NCI-H146 treated with DMSO at 0.1 percent for 48 hours (cell line): Measurements from ENCODE around the gene C2orf49.

Source experiments
- DNase-seq: peaks from one replicate; lab custom pipeline; 2025; ENCODE audit not compliant: unreplicated experiment; lab: John Stamatoyannopoulos, UW

C2orf49 gene

DNA sequence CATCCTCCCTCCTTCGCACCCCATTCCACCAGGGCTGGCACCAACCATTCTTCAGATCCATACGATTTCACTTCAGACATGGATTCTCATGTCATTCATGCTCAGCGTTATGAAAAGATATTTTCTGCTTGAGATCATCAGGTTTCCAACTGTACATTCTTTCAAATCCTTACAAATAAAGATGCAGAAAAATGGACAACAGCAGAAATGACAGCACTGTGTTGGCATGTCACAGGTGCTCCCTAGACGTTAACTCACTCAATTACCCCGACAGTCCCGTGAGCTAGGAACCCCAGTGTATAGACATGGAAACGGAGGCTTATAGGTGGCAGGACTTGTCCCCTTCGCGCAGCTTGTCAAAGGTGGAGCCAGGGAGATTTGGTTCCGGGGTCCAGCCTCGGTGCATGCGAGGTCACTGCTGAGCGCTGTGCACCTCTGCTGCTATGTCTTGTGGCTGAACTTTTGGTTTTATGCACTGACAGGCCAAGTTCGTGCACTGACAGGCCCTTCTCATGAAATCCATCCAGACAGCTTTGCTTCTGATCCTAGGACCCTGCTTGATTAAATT, 43.8 kb downstream of the C2orf49 start:
- no peak for DNase-seq

DNA sequence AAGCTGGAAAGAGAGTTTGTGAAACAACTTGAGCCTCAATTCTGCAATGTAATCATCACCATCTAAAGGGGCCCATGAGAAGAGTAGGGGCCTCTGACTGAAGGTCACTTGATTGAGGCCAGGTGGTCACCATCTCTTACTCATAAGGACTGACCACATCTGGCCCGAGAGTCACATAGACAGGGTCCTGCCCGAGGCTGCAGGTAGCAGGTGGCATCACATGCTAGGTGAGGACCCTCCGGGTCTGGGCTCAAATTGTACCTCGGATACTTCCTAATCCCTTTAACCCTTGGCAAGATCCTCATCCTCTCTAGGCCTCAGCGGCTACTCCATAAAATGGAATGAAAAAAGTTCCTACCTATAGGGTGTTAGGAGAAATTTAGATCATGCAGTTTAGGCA, 44.8 kb downstream of the C2orf49 start:
- no peak for DNase-seq

DNA sequence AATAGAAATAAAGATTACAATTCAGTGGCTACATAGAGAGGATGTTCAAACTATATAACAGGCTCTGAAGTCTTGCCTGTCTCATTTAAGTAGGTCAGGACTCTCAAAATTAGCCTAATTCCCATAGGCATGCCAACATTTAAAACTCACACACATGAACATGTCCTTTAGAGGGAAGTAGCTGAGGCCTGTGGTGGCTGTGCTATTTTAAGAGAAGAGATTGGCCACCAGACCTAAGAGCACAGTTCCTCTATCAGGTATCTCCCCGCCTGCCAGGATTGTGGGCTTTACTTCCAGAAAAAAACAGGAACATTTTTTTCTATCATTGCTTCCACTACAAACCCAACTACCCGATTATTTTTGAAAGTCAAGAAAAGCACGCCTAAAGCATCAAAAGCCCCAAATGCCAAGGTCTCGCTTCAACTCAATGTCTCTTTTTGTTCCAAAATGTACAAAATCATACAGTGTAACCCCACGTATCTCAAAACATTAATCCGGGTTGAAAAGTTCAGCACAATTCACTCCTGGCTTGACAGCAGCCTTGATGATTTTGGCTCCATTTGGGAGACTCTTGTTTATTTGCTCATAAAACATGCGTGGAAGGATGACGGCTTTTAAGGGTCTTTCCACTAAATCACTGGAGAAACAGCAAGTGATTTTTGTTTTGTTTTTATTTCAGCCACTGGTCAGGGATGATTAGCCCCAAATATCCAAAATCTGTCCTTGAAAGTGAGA, 46.3 kb downstream of the C2orf49 start:
- no peak for DNase-seq

DNA sequence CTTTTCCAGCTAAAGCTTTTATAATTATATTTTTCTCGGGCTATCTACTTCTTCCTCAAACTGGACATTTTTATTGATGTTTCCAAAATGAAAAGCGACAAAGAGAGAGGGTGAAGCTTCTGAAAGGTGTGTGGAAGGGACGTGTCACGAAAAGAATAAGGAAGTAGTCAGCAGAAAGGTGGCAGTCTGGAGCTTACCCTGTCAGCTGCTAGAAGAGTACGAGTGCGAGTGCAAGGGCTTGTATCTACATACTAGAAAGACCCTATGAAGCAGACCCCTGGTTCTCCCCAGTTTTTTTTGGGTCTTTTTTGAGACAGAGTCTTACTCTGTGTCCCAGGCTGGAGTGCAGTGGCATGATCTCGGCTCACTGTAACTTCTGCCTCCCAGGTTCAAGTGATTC, 46.9 kb downstream of the C2orf49 start:
- no peak for DNase-seq

DNA sequence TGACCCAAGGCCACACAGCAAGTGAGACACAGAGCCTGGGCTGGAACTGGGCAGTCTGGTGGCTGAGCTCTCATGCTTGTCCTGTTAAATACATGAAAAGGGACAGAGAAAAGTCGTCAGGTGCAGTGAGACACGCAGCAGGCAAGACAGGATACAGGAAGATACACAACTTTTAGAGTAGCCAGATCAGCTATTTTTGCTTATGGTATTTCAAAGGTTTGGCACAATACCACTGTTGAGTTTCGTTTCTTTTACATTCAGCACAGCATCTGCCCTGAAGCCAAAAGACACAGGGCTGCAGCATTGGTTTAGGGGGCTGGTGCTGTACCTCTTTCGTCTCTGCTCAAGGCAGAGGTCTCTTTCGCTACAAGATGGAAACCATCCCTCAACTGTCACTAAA, 47.5 kb downstream of the C2orf49 start:
- no peak for DNase-seq

DNA sequence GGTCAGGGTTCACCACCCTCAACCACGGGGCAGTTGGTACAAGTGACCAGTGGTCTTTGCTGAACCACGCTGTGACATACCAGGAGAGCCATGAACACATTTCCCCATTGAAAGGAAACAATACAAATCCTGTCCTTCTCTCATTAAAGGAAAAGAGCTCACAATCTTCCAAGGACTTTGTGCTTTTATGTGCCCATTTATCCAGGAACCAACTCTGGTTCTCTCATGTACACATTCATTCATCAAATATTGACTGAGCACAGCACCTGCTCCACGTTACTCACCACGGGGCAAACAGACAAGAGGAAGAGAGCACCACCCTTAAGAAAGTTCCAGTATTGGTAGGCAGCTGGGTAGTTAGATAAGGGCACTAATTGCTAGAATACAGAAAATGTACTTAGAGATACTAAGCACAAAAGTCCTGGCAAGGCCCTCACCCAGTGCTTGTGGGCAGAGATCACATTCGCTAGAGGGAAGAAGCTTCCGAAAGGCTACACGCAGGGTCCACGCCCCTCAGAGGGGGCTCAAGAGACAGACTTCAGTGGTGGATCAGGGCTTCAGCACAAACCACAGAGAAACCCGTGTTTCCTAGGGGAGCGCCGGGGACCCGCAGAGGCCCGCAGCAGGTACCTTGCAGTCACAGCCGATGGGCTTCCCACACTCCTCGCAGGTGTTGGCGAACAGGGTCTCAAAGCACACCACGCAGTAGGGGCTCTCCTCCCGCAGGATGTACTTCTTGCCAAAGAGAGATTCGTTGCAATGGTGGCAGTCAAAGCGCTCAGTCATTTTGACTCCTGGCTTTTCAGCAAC, 48.6 kb downstream of the C2orf49 start:
- no peak for DNase-seq

DNA sequence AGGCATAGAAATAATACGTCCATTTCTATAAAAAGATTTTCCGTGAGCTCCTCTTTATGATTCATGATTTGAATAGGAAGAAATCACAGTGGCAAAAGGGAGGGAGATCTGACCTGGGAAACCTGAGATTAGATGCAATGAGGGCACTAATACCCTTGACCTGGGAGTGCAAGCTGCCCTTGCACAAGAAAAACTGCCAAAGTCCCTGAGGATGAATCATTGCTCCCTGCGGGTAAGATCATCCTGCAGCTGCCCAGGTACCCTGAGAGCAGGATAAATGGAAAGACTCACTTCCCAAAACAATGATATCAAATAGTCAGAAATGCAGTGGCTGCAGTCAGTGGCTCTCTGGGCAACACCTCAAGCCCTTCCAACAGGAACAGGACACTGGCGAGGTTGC, 49.9 kb downstream of the C2orf49 start:
- no peak for DNase-seq

DNA sequence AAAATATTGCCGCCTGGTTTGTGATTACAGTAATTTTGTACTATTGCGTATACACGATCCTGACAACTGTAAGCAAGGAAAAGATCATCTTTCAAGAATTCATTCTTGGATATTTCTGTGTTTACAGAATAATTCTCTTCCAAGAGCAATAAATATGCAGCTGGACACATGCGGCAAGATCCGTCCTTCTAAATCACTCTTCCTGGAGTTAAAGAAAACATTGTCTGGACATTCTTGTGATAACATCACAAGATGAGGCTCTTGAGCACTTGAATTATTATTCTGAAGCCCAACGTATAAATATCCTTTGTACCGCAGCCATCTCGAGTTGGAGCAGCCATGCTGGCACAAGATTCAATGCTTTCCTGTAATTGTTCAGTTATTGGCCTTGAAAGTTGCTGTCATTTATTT, 51.6 kb downstream of the C2orf49 start:
- DNase-seq = no peak

DNA sequence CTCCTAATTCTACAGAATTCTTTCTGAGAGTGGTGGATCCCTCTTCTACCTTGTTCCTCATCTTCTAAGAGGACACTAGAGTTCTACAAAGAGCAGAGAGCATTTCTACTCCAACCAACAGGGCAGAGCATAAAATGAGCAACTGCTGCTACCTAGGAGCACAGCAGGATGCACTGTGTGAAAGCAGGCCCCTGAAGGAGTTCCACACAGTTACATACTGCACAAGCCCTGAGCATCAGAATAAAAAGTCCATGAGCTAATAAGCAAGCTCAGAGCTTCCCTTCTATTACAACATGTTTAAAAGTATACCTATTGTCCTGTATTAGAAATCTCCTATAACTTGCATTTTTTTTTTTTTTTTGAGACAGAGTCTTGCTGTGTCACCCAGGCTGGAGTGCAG, 53.1 kb downstream of the C2orf49 start:
- DNase-seq = no peak

DNA sequence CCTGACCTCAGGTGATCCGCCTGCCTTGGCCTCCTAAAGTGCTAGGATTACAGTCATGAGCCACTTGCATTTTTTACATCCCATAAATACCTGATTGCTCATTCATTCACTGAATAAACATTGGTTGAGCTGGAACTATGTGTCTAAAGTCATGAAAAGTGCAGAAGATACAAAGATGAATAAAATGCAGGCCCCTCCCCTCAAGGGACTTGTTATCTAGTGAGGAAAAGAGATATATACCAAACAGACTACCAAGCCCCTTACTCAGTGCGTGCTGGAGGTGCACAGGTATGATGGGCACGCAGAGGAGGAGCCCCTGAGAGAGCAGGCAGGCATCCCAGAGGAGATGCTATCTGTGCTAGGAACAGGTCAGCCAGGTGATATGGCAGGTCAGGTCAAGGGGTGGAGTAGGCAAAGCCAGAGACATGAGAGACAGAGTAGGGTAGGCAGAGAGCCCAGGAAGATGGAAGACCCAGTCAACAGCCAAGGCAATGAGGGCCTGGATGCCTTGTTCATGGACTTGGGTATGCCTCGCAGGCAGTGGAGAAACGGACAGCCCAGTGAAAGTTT, 53.8 kb downstream of the C2orf49 start:
- DNase-seq = no peak

DNA sequence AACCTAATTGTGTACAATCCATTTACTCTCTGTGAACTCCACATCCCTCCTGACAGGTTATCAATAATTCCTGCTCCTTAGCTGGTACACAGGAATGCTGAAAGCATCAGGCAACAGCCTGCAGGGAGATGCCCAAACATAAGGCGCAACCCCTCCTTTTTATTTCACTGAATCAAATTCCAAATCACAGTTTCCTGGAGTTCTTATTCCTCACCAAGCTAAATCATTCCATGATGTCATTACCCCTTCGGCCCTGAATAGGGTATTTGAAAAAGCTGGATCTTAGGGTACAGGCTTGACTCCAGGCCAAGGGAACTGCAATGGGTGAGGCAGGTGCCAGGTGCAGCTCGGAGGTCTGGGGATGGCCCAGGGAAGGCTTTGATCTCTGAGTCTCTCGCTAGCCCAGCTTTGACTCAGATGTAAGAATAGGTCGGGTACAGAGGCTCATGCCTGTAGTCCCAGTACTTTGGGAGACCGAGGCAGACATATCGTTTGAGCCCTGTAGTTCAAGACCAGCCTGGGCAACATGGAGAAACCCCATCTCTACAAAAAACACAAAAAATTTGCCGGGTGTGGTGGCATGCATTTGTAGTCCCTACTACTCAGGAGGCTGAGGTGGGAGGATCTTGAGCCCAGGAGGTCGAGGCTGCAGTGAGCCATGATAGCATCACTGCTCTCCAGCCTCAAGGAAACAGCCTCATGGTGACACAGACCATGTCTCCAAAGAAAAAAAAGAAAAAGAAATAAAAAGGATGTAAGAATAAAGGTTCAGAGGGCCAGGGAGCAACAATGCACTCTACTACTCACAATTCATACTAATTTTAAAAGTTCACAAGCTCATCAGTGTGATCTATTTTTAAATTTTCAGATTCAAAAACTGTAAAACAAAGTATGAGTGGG, 54.7 kb downstream of the C2orf49 start:
- DNase-seq = no peak

DNA sequence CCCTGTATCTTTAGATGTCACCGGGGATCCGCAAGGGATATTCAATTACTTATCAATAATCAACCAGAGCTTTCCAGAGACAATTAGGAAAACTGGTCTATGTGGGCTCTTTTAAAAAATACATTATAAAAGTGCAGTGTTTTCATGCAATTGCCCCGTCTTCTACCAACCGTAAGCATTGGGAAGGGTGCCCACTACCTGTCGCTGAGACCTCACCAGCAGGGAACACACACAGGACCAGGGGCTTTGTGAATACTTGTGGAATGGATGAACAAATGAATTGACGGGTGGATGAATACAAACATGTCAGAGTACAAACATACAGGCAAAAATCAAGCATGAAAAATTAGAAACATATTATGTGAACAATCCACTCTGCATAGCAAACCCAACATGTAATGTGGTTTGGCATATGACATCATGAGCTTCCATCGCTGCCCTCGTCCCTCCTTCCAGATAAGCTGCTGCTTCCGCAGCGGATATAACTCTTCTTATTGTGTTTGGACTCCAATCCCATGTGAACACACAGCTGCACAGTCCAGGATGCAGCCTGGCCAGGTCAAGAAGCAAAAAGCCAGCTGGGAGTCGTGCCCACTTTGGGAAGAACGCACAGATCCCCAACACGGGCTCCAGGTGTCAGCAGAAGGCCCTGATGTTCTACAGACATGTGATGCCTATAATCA, 56.2 kb downstream of the C2orf49 start:
- no peak for DNase-seq

DNA sequence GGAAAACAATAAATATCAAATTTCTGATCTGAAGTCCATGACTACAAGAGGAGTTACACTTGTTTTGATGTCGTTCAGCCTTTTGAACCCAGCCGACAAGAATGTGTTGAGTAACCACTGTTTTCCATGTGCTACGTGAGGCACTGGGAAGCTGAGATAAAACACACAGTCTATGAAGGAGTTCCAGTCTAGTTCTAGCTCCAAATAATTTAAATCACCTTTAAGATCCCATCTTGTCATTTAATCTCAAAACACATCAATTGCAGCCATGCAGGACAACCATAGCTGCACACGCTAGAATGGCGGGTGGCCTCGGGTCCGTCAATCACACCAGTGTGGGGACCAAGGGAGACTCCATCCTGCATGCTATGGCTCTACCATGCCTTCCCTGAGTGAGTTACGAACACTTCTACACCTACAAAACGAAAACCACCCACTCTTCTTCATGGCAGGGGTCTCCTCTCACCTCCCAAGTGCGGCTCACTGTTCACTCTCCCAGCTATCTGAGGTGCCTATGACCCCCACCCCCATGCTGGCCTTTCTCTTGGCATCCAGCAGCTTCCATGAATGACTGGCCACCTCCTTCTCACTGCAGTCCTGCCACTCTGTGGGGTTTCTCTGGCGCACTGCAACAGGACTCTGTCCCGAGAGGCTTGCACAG, 57.7 kb downstream of the C2orf49 start:
- DNase-seq = no peak

DNA sequence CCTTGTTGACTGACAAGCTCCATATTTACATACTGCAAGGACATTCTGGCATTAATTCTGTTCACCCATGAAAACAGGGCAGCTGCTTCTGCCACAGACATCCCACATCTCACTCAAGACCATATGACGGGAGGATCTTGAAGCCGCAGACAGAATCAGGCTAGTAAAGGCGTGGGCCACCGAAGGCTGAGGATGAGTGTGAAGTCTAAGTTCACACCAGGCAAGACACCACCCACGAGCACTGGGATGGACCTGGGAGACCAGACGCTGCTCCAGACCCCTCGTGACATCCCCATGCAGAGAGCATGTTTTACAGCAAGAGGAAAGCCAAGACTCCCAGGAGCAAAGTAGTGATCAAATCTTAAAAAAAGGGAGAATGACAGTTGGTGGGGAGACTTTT, 58.4 kb downstream of the C2orf49 start:
- DNase-seq = no peak

DNA sequence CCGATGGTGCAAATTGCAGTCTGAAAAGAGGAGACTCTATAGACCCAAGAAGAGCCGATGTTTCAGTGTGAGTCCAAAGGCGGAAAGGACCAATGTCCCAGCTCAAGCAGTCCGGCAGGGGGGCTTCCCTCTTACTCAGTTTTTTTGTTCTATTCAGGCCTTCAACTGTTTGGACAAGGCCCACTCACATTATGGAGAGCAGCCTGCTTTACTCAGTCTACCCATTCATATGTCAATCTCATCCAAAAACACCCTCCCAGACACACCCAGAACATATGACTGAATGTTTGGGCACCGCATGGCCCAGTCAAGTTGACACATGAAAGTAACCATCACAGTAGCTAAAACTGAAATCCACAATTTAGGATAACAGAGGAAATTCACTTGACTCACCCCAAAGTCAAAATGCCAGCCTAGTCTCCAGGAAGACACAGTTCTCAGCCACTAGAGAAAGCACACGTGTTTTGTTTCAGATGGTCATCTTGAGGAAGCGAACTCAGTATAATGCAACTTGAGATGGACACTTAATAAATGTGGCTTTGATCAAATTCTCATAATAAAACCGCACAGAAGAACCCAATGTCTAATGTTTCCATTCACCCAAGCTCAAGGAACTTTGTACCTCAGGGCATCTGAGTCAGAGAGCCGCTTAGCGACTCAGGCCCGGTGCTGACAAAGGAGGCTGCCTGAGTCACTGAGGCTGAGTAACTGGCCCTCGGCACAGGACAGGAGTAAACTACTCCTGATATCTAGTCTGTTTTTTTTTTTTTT, 59.1 kb downstream of the C2orf49 start:
- no peak for DNase-seq

DNA sequence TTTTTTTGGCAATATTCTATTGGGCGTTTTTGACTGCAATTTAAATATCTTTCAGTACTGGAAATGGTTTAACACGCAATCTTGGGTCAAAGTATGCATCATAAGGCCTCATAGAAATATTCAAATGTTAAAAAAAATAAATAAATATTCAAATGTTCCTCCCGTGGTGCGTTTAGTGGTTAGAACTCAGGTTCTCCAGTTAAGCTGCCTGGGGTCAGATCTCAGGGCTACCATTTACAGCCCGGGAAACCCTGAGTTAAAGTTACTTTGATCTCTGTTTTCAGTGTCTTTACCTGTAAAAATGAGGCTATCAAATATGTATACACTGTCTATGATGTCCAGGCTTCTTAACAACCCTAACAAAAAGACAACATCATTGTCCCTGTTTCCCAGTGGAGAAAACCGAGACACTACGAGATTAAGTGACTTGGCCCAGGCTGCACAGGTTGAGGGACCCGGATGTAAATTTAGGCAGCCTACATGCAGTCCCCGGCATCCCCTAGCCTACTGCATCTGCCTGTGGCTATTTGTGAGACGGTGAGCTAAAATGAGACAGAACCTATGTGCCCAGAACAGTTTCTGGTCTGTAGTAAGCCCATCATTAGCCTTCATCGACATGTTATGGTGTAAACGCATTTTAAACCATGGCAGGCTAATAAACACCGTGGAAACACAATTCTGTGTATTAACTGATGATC, 59.8 kb downstream of the C2orf49 start:
- no peak for DNase-seq

DNA sequence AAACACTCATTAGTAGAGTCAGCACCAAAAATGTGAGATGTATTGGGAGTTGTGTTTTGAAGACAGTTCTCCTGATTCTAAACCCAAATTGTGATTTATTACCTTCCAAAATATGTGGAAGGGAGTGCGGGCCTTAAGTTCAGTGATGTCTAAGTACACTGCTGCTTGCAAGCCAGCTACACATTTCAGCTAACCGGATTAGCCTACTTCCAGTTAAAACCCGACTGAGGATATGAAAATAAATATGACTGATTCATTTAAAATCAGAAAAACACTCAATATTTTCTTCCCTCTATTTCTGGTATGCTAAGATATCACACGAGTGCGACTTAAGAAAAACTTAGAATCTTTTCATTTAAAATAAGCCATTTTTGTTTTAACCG, 60.6 kb downstream of the C2orf49 start:
- no peak for DNase-seq
